Panc1 (cell line): ENCODE measurements around the gene RAPGEF5. TPM values are rescaled to one million over a fixed set of nuclear protein-coding genes. Genes with fewer than 3 reads are reported as not detected.

Experiments
- ATAC-seq: fragments of 200-7000 bp; cut with Tn5 transposase; 2 replicates; pipeline ENCODE4 v1.9.1; 2020; ENCODE audit warnings: mild to moderate bottlenecking, moderate library complexity
- BruUV-seq: library from RNA; stranded (reverse); fragments of 400-500 nt; replicated peaks from 2 replicates; lab custom pipeline; 2021; lab: Mats Ljungman, UMichigan
- CTCF ChIA-PET: fragments of 300-600 bp; sonication (Branson Sonifier 250); formaldehyde crosslinking; loops from one replicate; lab custom pipeline; 2022; ENCODE audit warnings: antibody characterized with exemption; lab: Charles Lee
- POLR2A ChIA-PET: fragments of 300-600 bp; sonication (Branson Sonifier 250); formaldehyde crosslinking; loops from one replicate; lab custom pipeline; 2022; ENCODE audit warnings: antibody characterized with exemption; lab: Charles Lee
- DNase-seq: peaks from one replicate; pipeline ENCODE4 v3.0.0-alpha.2; 2010; ENCODE audit warnings: low read depth, low spot score
- H3K27ac ChIP-seq: 2 replicates; pipeline ENCODE4 v1.5.1; 2011; ENCODE audit warnings: mild to moderate bottlenecking, low read length, inconsistent platforms
- H3K27me3 ChIP-seq: fragments of 200-500 bp; sonication (Bioruptor generic); 2 replicates; pipeline ENCODE4 v1.6.0; 2014; ENCODE audit warnings: low read length, inconsistent platforms; ENCODE audit not compliant: control insufficient read depth, insufficient read depth
- H3K36me3 ChIP-seq: fragments of 200-500 bp; sonication (Bioruptor generic); 2 replicates; pipeline ENCODE4 v1.5.1; 2014; ENCODE audit warnings: inconsistent platforms, mild to moderate bottlenecking, low read length, moderate library complexity; ENCODE audit not compliant: control insufficient read depth, insufficient read depth
- H3K4me1 ChIP-seq: 2 replicates; pipeline ENCODE4 v1.5.1; 2011; ENCODE audit warnings: inconsistent platforms, mild to moderate bottlenecking, low read length, moderate library complexity; ENCODE audit not compliant: control insufficient read depth, insufficient read depth
- H3K4me3 ChIP-seq, 2 experiments: 2 replicates each; pipeline ENCODE4 v1.5.1; 2011 to 2012; ENCODE audit warnings: low read depth in 2 of 2, low read length in 2 of 2, mild to moderate bottlenecking in 2 of 2, inconsistent platforms in 1 of 2, moderate library complexity in 1 of 2
- H3K9me3 ChIP-seq: fragments of 200-500 bp; sonication (Bioruptor generic); 2 replicates; pipeline ENCODE4 v1.5.1; 2014; ENCODE audit warnings: low read depth, mild to moderate bottlenecking, inconsistent platforms, low read length, moderate library complexity; ENCODE audit not compliant: control insufficient read depth, insufficient read depth
- POLR2AphosphoS5 ChIP-seq: IDR thresholded peaks from 2 replicates; pipeline ENCODE4 v1.6.1; 2012; ENCODE audit warnings: mild to moderate bottlenecking, low read depth, low read length, moderate library complexity
- REST ChIP-seq, 2 experiments: IDR thresholded peaks; 2 replicates each; pipeline ENCODE4 v1.6.1; 2011 to 2012; ENCODE audit warnings: low read depth in 2 of 2, control low read depth in 1 of 2, low read length in 1 of 2, mild to moderate bottlenecking in 1 of 2, moderate library complexity in 1 of 2; ENCODE audit not compliant: insufficient read depth in 1 of 2
- SIN3A ChIP-seq: IDR thresholded peaks from 2 replicates; pipeline ENCODE4 v1.6.1; 2012; ENCODE audit warnings: low read depth, mild to moderate bottlenecking, low read length, moderate library complexity, borderline replicate concordance; ENCODE audit not compliant: insufficient read depth
- TCF7L2 ChIP-seq: IDR thresholded peaks from 2 replicates; pipeline ENCODE4 v1.6.1; 2011; ENCODE audit warnings: mild to moderate bottlenecking, low read depth, low read length, inconsistent platforms
- in situ Hi-C: cut with HindIII; loops from 2 replicates; pipeline ENCODE4 v1.10.0; 2016; ENCODE audit warnings: low sequenced_read_pairs, low pct_unique_long_range_greater_than_20kb
- intact Hi-C: fragments of 100-400 bp; cut with micrococcal nuclease; formaldehyde crosslinking; loops from one replicate; pipeline ENCODE4 v1.10.0; 2022; ENCODE audit not compliant: unreplicated experiment
- total RNA-seq: library from RNA; stranded (reverse); gene quantifications from one replicate; pipeline ENCODE4 v1.2.1, GENCODE V29; 2021; ENCODE audit not compliant: unreplicated experiment
- TF ChIP-seq, protein P1 (sequence below): fragments of 450-650 bp; IDR thresholded peaks from 2 replicates; pipeline ENCODE4 v1.5.1; 2017; ENCODE audit warnings: mild to moderate bottlenecking

RAPGEF5 gene
- total RNA-seq, 1 experiment from 2014 or later = 1.4 TPM

GRCh38 chr7:22204312-22204711 lies 152.6 kb downstream of the RAPGEF5 start:
- Histone ChIP-seq H3K27me3 (no peaks in the 10 kb centered on the region), H3K9me3 (no peaks in the 10 kb centered on the region), H3K4me1 (no peaks in the 10 kb centered on the region), H3K27ac (no peak overlapping the region), H3K36me3 (no peaks in the 10 kb centered on the region), H3K4me3 (no peak overlapping the region)
- POLR2A ChIA-PET = interaction anchor here (0.6 kb wide), 1 partner anchor 267 kb away, joined by 5 read pairs; no protein-coding TSS in a partner anchor
- ATAC-seq = no peak
- no TSS peak for BruUV-seq
- no peak for DNase-seq
- CTCF ChIA-PET = no interaction called here
- in situ Hi-C loops = no loop called here
- intact Hi-C loops = no loop called here
- TF ChIP-seq SIN3A (no peak), REST (IDR thresholded peaks at IDR 0.05; ENCODE audit: insufficient read depth in 1 of 2, low read depth in 2 of 2, low read length in 1 of 2) (no peak), POLR2AphosphoS5 (no peak), TCF7L2 (no peak)
- TF ChIP-seq, protein P1, sequence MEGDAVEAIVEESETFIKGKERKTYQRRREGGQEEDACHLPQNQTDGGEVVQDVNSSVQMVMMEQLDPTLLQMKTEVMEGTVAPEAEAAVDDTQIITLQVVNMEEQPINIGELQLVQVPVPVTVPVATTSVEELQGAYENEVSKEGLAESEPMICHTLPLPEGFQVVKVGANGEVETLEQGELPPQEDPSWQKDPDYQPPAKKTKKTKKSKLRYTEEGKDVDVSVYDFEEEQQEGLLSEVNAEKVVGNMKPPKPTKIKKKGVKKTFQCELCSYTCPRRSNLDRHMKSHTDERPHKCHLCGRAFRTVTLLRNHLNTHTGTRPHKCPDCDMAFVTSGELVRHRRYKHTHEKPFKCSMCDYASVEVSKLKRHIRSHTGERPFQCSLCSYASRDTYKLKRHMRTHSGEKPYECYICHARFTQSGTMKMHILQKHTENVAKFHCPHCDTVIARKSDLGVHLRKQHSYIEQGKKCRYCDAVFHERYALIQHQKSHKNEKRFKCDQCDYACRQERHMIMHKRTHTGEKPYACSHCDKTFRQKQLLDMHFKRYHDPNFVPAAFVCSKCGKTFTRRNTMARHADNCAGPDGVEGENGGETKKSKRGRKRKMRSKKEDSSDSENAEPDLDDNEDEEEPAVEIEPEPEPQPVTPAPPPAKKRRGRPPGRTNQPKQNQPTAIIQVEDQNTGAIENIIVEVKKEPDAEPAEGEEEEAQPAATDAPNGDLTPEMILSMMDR = no peak

GRCh38 chr7:22202141-22202540 lies 154.8 kb downstream of the RAPGEF5 start:
- Histone ChIP-seq H3K4me1 (no peaks in the 10 kb centered on the region), H3K9me3 (no peaks in the 10 kb centered on the region), H3K27me3 (no peaks in the 10 kb centered on the region), H3K4me3 (no peak overlapping the region), H3K36me3 (no peaks in the 10 kb centered on the region), H3K27ac (no peak overlapping the region)
- in situ Hi-C loops = no loop called here
- TF ChIP-seq POLR2AphosphoS5 (no peak), SIN3A (no peak), TCF7L2 (no peak), REST (IDR thresholded peaks at IDR 0.05; ENCODE audit: insufficient read depth in 1 of 2, low read depth in 2 of 2, low read length in 1 of 2) (no peak)
- TF ChIP-seq, protein P1 = no peak
- CTCF ChIA-PET = no interaction called here
- POLR2A ChIA-PET = no interaction called here
- BruUV-seq = no TSS peak
- ATAC-seq (no peak), DNase-seq (no peak)
- intact Hi-C loops = no loop called here
